Body of pancreas (tissue), 4 donors: ENCODE measurements around the gene CORO7. TPM values are rescaled to one million over a fixed set of nuclear protein-coding genes. Genes with fewer than 3 reads are reported as not detected.

Experiments
- ATAC-seq: fragments of 150-250 bp; one replicate; pipeline ENCODE4 v1.9.1; 2016
- DNase-seq, 4 donors: peaks; one replicate each; pipeline ENCODE4 v3.0.0-alpha.2; 2019
- H3K27ac ChIP-seq, 4 donors: fragments of 200-600 bp; sonication (generic); 1 replicate in 3 of 4; 2 replicates in 1 of 4; pipeline versions ENCODE4 v1.5.1 to v1.6.1; 2016 to 2019; ENCODE audit warnings: mild to moderate bottlenecking in 1 of 4, mixed read lengths in 1 of 4, moderate library complexity in 1 of 4
- H3K27me3 ChIP-seq, 2 donors: fragments of 200-600 bp; sonication (generic); one replicate each; pipeline ENCODE4 v1.6.0; 2016; ENCODE audit warnings: mild to moderate bottlenecking in 1 of 2
- H3K36me3 ChIP-seq, 2 donors: fragments of 200-600 bp; sonication (generic); replicated peaks in 1 of 2; 2 replicates each; pipeline ENCODE4 v1.5.1; 2016; ENCODE audit warnings: low read depth in 2 of 2; ENCODE audit not compliant: insufficient read depth in 1 of 2
- H3K4me1 ChIP-seq: fragments of 200-600 bp; sonication (generic); one replicate; pipeline ENCODE4 v1.6.0; 2016
- H3K4me3 ChIP-seq, 2 donors: fragments of 200-600 bp; sonication (generic); 1 replicate in 1 of 2; 2 replicates in 1 of 2; pipeline ENCODE4 v1.5.1; 2016 to 2019
- H3K9me3 ChIP-seq, 3 donors: fragments of 200-600 bp; sonication (generic); 1 replicate in 2 of 3; 2 replicates in 1 of 3; pipeline ENCODE4 v1.5.1; 2016
- POLR2A ChIP-seq, 3 donors: fragments of 450-650 bp; IDR thresholded peaks; one replicate each; pipeline ENCODE4 v1.6.1; 2016; ENCODE audit warnings: antibody characterized with exemption in 3 of 3, mild to moderate bottlenecking in 2 of 3
- WGBS, 2 donors: methylation state at CpG; one replicate each; pipeline ENCODE4 v1.1.5; 2017; 5-methylcytosine and 5-hydroxymethylcytosine counted together
- intact Hi-C: fragments of 100-400 bp; cut with DNase I; formaldehyde crosslinking; loops from one replicate; pipeline ENCODE4 v1.15.1; 2023
- total RNA-seq, 2 donors: library from RNA; depleted of rRNA; stranded (reverse); fragments of >200 nt; gene quantifications; one replicate each; pipeline ENCODE4 v1.1.0, GENCODE V29; 2016
- TF ChIP-seq, protein P1 (sequence below), 7 experiments: fragments of 450-650 bp in 4 of 7; fragments of 200-600 bp in 3 of 7; sonication (generic) in 3 of 7; IDR thresholded peaks; one replicate each; pipeline ENCODE4 v1.5.1; 2016 to 2019; ENCODE audit warnings: antibody characterized with exemption in 7 of 7

Gene CORO7
- total RNA-seq, 2 donors from 2014 or later, result 13.2 to 48.8 TPM

DNA sequence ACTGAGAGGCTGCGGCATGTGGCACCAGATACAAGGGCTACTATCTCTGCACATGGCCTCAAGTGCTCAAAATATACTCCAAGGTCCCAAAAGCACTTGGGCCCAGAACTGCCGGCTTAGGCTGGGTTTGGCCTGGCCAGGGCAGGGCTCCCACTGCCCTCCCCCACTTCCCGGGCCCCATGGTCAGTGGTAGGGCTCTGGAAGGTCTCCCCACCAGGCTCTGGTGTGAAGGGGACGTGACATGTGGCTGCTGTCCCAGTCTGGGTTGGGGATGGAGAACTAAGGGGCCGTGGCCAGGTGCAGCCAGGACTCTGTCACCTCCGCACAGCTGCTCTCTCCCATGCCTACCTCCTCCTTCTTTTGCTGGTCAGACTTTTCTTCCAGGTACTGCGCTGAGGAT lies 59.6 kb downstream of the CORO7 start:
- Histone ChIP-seq H3K27me3 (no peaks in the 10 kb centered on the region), H3K9me3 (no peaks in the 10 kb centered on the region), H3K36me3 (peaks cover 0 to 2% of the 10 kb centered on the region in 2 donors), H3K4me3 (no peak overlapping the region), H3K4me1 (peaks cover 1% of the 10 kb centered on the region), H3K27ac (no peak overlapping the region)
- ATAC-seq (no peak), DNase-seq (no peak)
- intact Hi-C loops, result no loop called here
- WGBS, 2 donors, result 93 to 100% methylated on average over 4 to 7 of the region's 7 CpGs
- TF ChIP-seq, protein P1, sequence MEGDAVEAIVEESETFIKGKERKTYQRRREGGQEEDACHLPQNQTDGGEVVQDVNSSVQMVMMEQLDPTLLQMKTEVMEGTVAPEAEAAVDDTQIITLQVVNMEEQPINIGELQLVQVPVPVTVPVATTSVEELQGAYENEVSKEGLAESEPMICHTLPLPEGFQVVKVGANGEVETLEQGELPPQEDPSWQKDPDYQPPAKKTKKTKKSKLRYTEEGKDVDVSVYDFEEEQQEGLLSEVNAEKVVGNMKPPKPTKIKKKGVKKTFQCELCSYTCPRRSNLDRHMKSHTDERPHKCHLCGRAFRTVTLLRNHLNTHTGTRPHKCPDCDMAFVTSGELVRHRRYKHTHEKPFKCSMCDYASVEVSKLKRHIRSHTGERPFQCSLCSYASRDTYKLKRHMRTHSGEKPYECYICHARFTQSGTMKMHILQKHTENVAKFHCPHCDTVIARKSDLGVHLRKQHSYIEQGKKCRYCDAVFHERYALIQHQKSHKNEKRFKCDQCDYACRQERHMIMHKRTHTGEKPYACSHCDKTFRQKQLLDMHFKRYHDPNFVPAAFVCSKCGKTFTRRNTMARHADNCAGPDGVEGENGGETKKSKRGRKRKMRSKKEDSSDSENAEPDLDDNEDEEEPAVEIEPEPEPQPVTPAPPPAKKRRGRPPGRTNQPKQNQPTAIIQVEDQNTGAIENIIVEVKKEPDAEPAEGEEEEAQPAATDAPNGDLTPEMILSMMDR (IDR thresholded peaks at IDR 0.05), result no peak
- no peak for TF ChIP-seq POLR2A (IDR thresholded peaks at IDR 0.05)

DNA sequence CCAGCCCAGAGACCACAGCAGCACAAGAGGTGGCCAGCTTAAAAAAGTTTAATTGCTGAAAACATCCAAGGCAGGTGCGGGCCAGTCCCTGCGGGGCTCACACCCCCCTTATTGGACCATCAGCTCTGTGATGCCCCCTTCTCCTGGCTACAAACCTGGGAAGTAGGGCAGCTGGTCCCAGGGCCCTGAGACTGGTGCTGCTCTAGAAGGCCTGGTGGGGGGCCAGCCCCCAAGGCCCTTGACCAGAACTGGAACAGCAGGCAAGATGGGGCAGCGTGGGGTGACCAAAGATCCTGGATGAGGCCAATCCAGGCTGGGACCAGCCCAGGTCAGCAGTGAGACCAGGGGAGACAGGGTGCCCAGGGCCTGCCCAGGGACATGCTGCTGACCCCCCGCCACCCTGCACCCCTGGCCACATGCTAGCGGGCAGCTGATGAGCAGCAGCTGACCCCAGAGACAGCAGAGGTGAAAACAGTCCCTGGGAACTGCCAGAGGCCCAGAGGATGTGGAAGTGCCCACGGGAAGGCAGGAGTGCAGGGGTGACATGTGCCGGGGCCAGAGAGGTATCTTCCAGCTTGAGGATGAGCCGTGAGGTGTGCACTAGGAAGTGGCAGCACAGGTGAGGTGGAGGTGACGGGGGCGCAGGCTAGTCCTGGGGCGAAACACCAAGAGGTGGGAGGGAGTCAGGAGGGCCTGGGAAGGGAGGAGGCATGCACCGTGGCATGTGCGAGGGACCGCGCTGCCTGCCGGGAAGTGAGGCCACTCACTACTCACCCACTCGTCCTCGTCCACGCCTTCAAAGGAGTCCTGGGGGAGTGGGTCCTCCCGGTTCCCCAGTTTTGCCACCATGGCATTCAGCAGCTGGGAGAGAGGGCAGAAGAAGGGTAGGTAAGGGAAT lies 61.6 kb downstream of the CORO7 start:
- 90 to 93% methylated on average over 17 to 18 of the region's 20 CpGs for WGBS, 2 donors
- no peak for ATAC-seq
- Histone ChIP-seq H3K27me3 (no peaks in the 10 kb centered on the region), H3K4me3 (no peak overlapping the region), H3K4me1 (peaks cover 14% of the 10 kb centered on the region), H3K36me3 (no peaks in the 10 kb centered on the region), H3K9me3 (no peaks in the 10 kb centered on the region), H3K27ac (no peak overlapping the region)
- no peak for DNase-seq
- intact Hi-C loops, result no loop called here
- TF ChIP-seq, protein P1 (IDR thresholded peaks at IDR 0.05), result no peak
- TF ChIP-seq POLR2A (IDR thresholded peaks at IDR 0.05), result no peak

DNA sequence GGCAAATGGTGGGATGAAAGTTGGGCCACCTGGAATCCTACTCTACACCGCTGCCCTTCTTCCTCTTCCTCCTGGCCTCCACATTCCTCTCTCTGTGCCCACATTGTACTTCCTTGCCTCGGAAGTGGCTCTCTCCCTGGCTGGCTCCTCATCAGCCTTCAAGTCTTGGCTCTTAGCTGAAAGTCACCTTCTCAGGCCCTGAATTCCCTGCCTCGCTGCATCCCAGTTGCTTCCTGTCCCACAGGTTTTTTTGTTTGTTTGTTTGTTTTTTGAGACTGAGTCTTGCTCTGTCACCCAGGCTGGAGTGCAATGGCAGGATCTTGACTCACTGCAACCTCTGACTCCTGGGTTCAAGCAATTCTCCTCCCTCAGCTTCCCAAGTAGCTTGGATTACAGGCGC lies 62.7 kb downstream of the CORO7 start:
- no peak for TF ChIP-seq POLR2A (IDR thresholded peaks at IDR 0.05)
- TF ChIP-seq, protein P1 (IDR thresholded peaks at IDR 0.05), result no peak

DNA sequence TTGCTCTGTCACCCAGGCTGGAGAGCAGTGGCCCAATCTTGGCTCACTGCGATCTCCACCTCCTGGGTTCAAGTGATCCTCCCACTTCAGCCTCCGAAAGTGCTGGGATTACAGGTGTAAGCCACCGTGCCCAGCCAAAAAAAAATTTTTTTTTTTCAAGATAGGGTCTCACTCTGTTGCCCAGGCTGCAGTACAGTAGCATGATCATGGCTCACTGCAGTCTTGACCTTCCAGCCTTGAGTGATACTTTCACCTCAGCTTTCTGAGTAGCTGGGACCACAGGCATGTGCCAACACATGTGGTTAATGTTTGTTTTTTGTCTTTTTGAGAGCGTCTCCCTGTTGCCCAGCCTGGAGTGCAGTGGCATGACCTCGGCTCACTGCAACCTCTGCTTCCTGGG lies 63.6 kb downstream of the CORO7 start:
- no peak for TF ChIP-seq POLR2A (IDR thresholded peaks at IDR 0.05)
- TF ChIP-seq, protein P1 (IDR thresholded peaks at IDR 0.05), result no peak
- DNase-seq (no peak), ATAC-seq (no peak)
- intact Hi-C loops, result no loop called here
- Histone ChIP-seq H3K36me3 (no peaks in the 10 kb centered on the region), H3K4me1 (peaks cover 25% of the 10 kb centered on the region), H3K4me3 (no peak overlapping the region), H3K9me3 (no peaks in the 10 kb centered on the region), H3K27me3 (no peaks in the 10 kb centered on the region), H3K27ac (no peak overlapping the region)
- 84 to 92% methylated on average over 5 of the region's 5 CpGs for WGBS, 2 donors

More for the DNA sequence above, 62.7 kb downstream of the CORO7 start:
- intact Hi-C loops, result no loop called here
- peaks cover 20% of the 10 kb centered on the region for H3K4me1 ChIP-seq
- H3K4me3 ChIP-seq, result no peak overlapping the region
- no peak overlapping the region for H3K27ac ChIP-seq
- H3K27me3 ChIP-seq, result no peaks in the 10 kb centered on the region
- H3K9me3 ChIP-seq, result no peaks in the 10 kb centered on the region
- ATAC-seq (no peak), DNase-seq (no peak)
- 77 to 96% methylated on average over 4 of the region's 4 CpGs for WGBS, 2 donors
- no peaks in the 10 kb centered on the region for H3K36me3 ChIP-seq
